ENCODE results near the gene ARHGAP26. TPM values are rescaled to one million over a fixed set of nuclear protein-coding genes. Genes with fewer than 3 reads are reported as not detected.

Gene ARHGAP26
- total and polyA plus RNA-seq, 2 of the 4 experiments (the other 2 are of a cell fraction) = 0.54 to 0.56 TPM

- intact Hi-C loops (cut with micrococcal nuclease) = no loop called here
- dilution Hi-C loops (cut with HindIII; ENCODE audit: low sequenced_read_pairs, unreplicated experiment) = no loop called here
- WGBS, 2 experiments (ENCODE audit: extremely low coverage in 2 of 2, insufficient read length in 1 of 2) = no CpG with 5 or more reads among the region's 6 CpGs
- Histone ChIP-seq H3K27ac (ENCODE audit: insufficient read depth, low read length) (no peak overlapping the region), H2BK20ac (ENCODE audit: low read depth, low read length) (no peak overlapping the region), H2BK15ac (ENCODE audit: low read depth, low read length) (no peak overlapping the region), H3K79me1 (ENCODE audit: low read depth in 1 of 2, low read length in 2 of 2) (no peaks in the 10 kb centered on the region), H3K4me2 (ENCODE audit: low read depth, low read length) (no peak overlapping the region), H3K27me3 (ENCODE audit: control insufficient read depth, insufficient read depth, low read length) (peaks cover 17% of the 10 kb centered on the region), H2BK5ac (ENCODE audit: low read depth, low read length, poor library complexity, severe bottlenecking) (no peak overlapping the region), H3K4ac (ENCODE audit: low read depth, low read length) (no peak overlapping the region), H3K9me1 (ENCODE audit: insufficient read depth, low read length) (0 out of 2 replicates have a peak, but pooled peaks cover 3% of the 10 kb centered on the region), H3K18ac (ENCODE audit: low read depth, low read length) (no peak overlapping the region), H4K5ac (ENCODE audit: low read depth, low read length) (no peak overlapping the region), H2AFZ (replicated peaks; ENCODE audit: low read length, poor library complexity) (no peak overlapping the region), H3K36me3 (ENCODE audit: control insufficient read depth, insufficient read depth, low read length) (no peaks in the 10 kb centered on the region), H3K56ac (ENCODE audit: extremely low read depth, insufficient read depth, low read length) (no peak overlapping the region), H4K8ac (ENCODE audit: low read depth in 2 of 2, low read length in 2 of 2) (no peak overlapping the region), H2AK9ac (replicated peaks; ENCODE audit: low read depth, low read length, poor library complexity) (no peak overlapping the region), H3K9me3 (ENCODE audit: control insufficient read depth, insufficient read depth, low read length) (no peaks in the 10 kb centered on the region), H4K20me1 (ENCODE audit: insufficient read depth, low read length) (no peaks in the 10 kb centered on the region), H3K4me3 (ENCODE audit: insufficient read depth, low read depth, low read length) (no peak overlapping the region), H4K91ac (ENCODE audit: insufficient read depth, low read depth, low read length) (no peak overlapping the region), H3K14ac (replicated peaks; ENCODE audit: low read depth, low read length) (no peak overlapping the region), H3K23ac (ENCODE audit: low read depth, low read length) (no peak overlapping the region), H3K9ac (ENCODE audit: low read depth, low read length) (no peak overlapping the region), H3K4me1 (ENCODE audit: control insufficient read depth, insufficient read depth, low read length) (peaks cover 4% of the 10 kb centered on the region; the same call in 1 of the 2 replicates), H2BK120ac (ENCODE audit: low read depth, low read length) (no peak overlapping the region), H2AK5ac (ENCODE audit: low read depth, low read length) (no peak overlapping the region)
- CTCF ChIA-PET = interaction anchor here (1.0 to 1.6 kb wide), 2 partner anchors 8 to 147 kb away, joined by 3 to 4 read pairs; no protein-coding TSS in a partner anchor
- TF ChIP-seq POLR2A (IDR thresholded peaks at IDR 0.05; ENCODE audit: low read depth, low read length) (no peak), CEBPB (IDR thresholded peaks at IDR 0.05; ENCODE audit: low read depth, low read length) (0 out of 2 replicates have a peak, but pooled peaks have one; percentile 1)
- no TSS peak for BruUV-seq (replicated peaks)
- in situ Hi-C loops (cut with MboI; ENCODE audit: low sequenced_read_pairs) = no loop called here
- POLR2A ChIA-PET (ENCODE audit: unreplicated experiment) = no interaction called here
- DNase-seq (no peak), ATAC-seq (ENCODE audit: low read depth) (no peak)
These were observed 29.5 kb upstream of the ARHGAP26 start for GRCh38 chr5:142740474-142741242.
